H1 (cell line): Measurements from ENCODE around the gene SUMF2. TPM values are rescaled to one million over a fixed set of nuclear protein-coding genes. Genes with fewer than 3 reads are reported as not detected.

Experiments
- CTCF ChIA-PET: fragments of 300-600 bp; sonication (Branson Sonifier 250); formaldehyde crosslinking; loops from one replicate; lab custom pipeline; 2021; ENCODE audit not compliant: partially characterized antibody; lab: Charles Lee
- POLR2A ChIA-PET: fragments of 300-600 bp; sonication (Branson Sonifier 250); formaldehyde crosslinking; loops from one replicate; lab custom pipeline; 2021; ENCODE audit warnings: inconsistent platforms; ENCODE audit not compliant: partially characterized antibody; lab: Charles Lee
- DNase-seq, 2 experiments: peaks; one replicate each; pipeline versions ENCODE4 v3.0.0 to v3.0.0-alpha.2; 2010 to 2022; ENCODE audit warnings: low spot score in 2 of 2, low read depth in 1 of 2, mixed read lengths in 1 of 2
- FAIRE-seq: peaks from 2 replicates; lab custom pipeline; 2011; peaks lifted over from hg19 to GRCh38; lab: Jason Lieb, UNC
- H2AFZ ChIP-seq: 2 replicates; pipeline ENCODE4 v1.8.1; 2012; ENCODE audit warnings: low read length, inconsistent platforms
- H2AK5ac ChIP-seq: 2 replicates; pipeline ENCODE4 v1.6.1; 2013; ENCODE audit warnings: low read depth, low read length
- H2BK120ac ChIP-seq: replicated peaks from 2 replicates; pipeline ENCODE3; 2013; ENCODE audit warnings: low read depth, low read length, inconsistent platforms
- H2BK12ac ChIP-seq: 2 replicates; pipeline ENCODE4 v1.6.1; 2013; ENCODE audit warnings: low read depth, low read length
- H2BK15ac ChIP-seq: 2 replicates; pipeline ENCODE4 v1.6.1; 2013; ENCODE audit warnings: low read length
- H2BK20ac ChIP-seq: 2 replicates; pipeline ENCODE4 v1.6.1; 2013; ENCODE audit warnings: low read length
- H2BK5ac ChIP-seq: 2 replicates; pipeline ENCODE4 v1.6.1; 2013; ENCODE audit warnings: low read depth, low read length
- H3K14ac ChIP-seq: 2 replicates; pipeline ENCODE4 v1.6.1; 2013; ENCODE audit warnings: inconsistent platforms; ENCODE audit not compliant: insufficient read length
- H3K18ac ChIP-seq: 2 replicates; pipeline ENCODE4 v1.6.1; 2013; ENCODE audit warnings: low read length; ENCODE audit errors: extremely low read depth
- H3K23ac ChIP-seq: 2 replicates; pipeline ENCODE4 v1.6.1; 2013; ENCODE audit warnings: inconsistent platforms; ENCODE audit not compliant: insufficient read length
- H3K23me2 ChIP-seq: 2 replicates; pipeline ENCODE4 v1.6.1; 2013; ENCODE audit warnings: low read depth, low read length
- H3K27ac ChIP-seq: 2 replicates; pipeline ENCODE4 v1.6.1; 2011; ENCODE audit warnings: low read depth, low read length, inconsistent platforms
- H3K27me3 ChIP-seq, 4 experiments: replicated peaks in 1 of 4; 1 replicate in 1 of 4; 2 replicates in 3 of 4; pipeline versions ENCODE4 v1.6.1 to v1.8.1; 2011 to 2013; ENCODE audit warnings: low read length in 3 of 4, mild to moderate bottlenecking in 3 of 4, inconsistent platforms in 2 of 4, mixed read lengths in 2 of 4, moderate library complexity in 1 of 4; ENCODE audit not compliant: control insufficient read depth in 3 of 4, insufficient read depth in 3 of 4; ENCODE audit errors: extremely low read depth in 1 of 4
- H3K36me3 ChIP-seq, 4 experiments: 2 replicates each; pipeline versions ENCODE4 v1.6.1 to v1.8.1; 2011 to 2013; ENCODE audit warnings: mild to moderate bottlenecking in 4 of 4, low read length in 3 of 4, moderate library complexity in 2 of 4, control low read depth in 1 of 4, inconsistent platforms in 1 of 4; ENCODE audit not compliant: insufficient read depth in 4 of 4, control insufficient read depth in 2 of 4
- H3K4ac ChIP-seq: replicated peaks from 2 replicates; pipeline ENCODE3; 2013; ENCODE audit warnings: low read length, low read depth, mixed read lengths, inconsistent platforms; ENCODE audit not compliant: insufficient read length
- H3K4me1 ChIP-seq, 4 experiments: replicated peaks in 1 of 4; 1 replicate in 1 of 4; 2 replicates in 3 of 4; pipeline versions ENCODE4 v1.6.1 to v1.8.1; 2011 to 2013; ENCODE audit warnings: low read length in 3 of 4, inconsistent platforms in 2 of 4, mixed read lengths in 1 of 4; ENCODE audit not compliant: insufficient read depth in 4 of 4, control insufficient read depth in 3 of 4
- H3K4me2 ChIP-seq, 2 experiments: 2 replicates each; pipeline versions ENCODE4 v1.6.1 to v1.8.1; 2011 to 2013; ENCODE audit warnings: low read depth in 2 of 2, low read length in 2 of 2, control low read depth in 1 of 2, inconsistent platforms in 1 of 2, mild to moderate bottlenecking in 1 of 2; ENCODE audit not compliant: insufficient read depth in 1 of 2
- H3K4me3 ChIP-seq, 4 experiments: fragments of 200-600, 300-600 bp in 1 of 4; sonication (generic), shearing (Covaris generic), sonication (Bioruptor Twin) in 1 of 4; 2 replicates each; pipeline versions ENCODE4 v1.5.1 to v1.8.1; 2011 to 2016; ENCODE audit warnings: low read length in 4 of 4, low read depth in 3 of 4, control low read depth in 2 of 4, inconsistent platforms in 2 of 4, mild to moderate bottlenecking in 2 of 4, mixed read lengths in 1 of 4, moderate library complexity in 1 of 4; ENCODE audit not compliant: insufficient read depth in 2 of 4; ENCODE audit errors: extremely low read depth in 1 of 4
- H3K56ac ChIP-seq: replicated peaks from 2 replicates; pipeline ENCODE3; 2013; ENCODE audit warnings: low read depth, mild to moderate bottlenecking, mixed read lengths, low read length, inconsistent platforms; ENCODE audit not compliant: insufficient read length
- H3K79me1 ChIP-seq: 2 replicates; pipeline ENCODE4 v1.6.1; 2013; ENCODE audit warnings: low read depth, low read length, control low read depth
- H3K79me2 ChIP-seq, 2 experiments: 2 replicates each; pipeline versions ENCODE4 v1.6.1 to v1.8.1; 2012 to 2013; ENCODE audit warnings: low read length in 2 of 2, mild to moderate bottlenecking in 2 of 2, inconsistent platforms in 1 of 2; ENCODE audit not compliant: insufficient read depth in 2 of 2, control insufficient read depth in 1 of 2
- H3K9ac ChIP-seq, 4 experiments: replicated peaks in 1 of 4; 1 replicate in 1 of 4; 2 replicates in 3 of 4; pipeline versions ENCODE4 v1.6.1 to v1.8.1; 2011 to 2013; ENCODE audit warnings: low read depth in 3 of 4, low read length in 3 of 4, control low read depth in 2 of 4, mild to moderate bottlenecking in 2 of 4, moderate library complexity in 2 of 4, inconsistent platforms in 1 of 4; ENCODE audit errors: extremely low read depth in 1 of 4
- H3K9me3 ChIP-seq, 2 experiments: 2 replicates each; pipeline versions ENCODE4 v1.6.1 to v1.8.1; 2012 to 2013; ENCODE audit warnings: mild to moderate bottlenecking in 2 of 2, moderate library complexity in 2 of 2, control low read depth in 1 of 2, inconsistent platforms in 1 of 2, low read depth in 1 of 2, low read length in 1 of 2, mixed read lengths in 1 of 2; ENCODE audit not compliant: insufficient read depth in 2 of 2
- H4K20me1 ChIP-seq, 2 experiments: replicated peaks in 1 of 2; 2 replicates each; pipeline versions ENCODE3 to v1.8.1; 2011 to 2013; ENCODE audit warnings: inconsistent platforms in 2 of 2, low read length in 2 of 2, mild to moderate bottlenecking in 1 of 2; ENCODE audit not compliant: insufficient read depth in 2 of 2, control insufficient read depth in 1 of 2
- H4K5ac ChIP-seq: 2 replicates; pipeline ENCODE4 v1.6.1; 2013; ENCODE audit warnings: low read length, low read depth, mixed read lengths, inconsistent platforms; ENCODE audit not compliant: insufficient read length
- H4K8ac ChIP-seq: 2 replicates; pipeline ENCODE4 v1.8.0; 2013; ENCODE audit warnings: mild to moderate bottlenecking, moderate library complexity, low read length, inconsistent platforms; ENCODE audit not compliant: insufficient read depth; ENCODE audit errors: extremely low read depth
- H4K91ac ChIP-seq: replicated peaks from 2 replicates; pipeline ENCODE3; 2013; ENCODE audit warnings: low read length, mixed read lengths, inconsistent platforms; ENCODE audit not compliant: insufficient read length
- BRCA1 ChIP-seq: IDR thresholded peaks from 2 replicates; pipeline ENCODE4 v1.6.1; 2012; ENCODE audit warnings: low read depth, low read length, improper control_type of control experiment
- CBX8 ChIP-seq: fragments of 300-800, 300-1000 bp; sonication (generic); IDR thresholded peaks from 2 replicates; pipeline ENCODE4 v1.7.1; 2016; ENCODE audit warnings: low read depth, low read length, borderline replicate concordance
- CREB1 ChIP-seq: IDR thresholded peaks from 2 replicates; pipeline ENCODE4 v1.6.1; 2012; ENCODE audit warnings: inconsistent platforms
- KDM1A ChIP-seq: fragments of 200-600, 300-600 bp; sonication (generic); IDR thresholded peaks from 2 replicates; pipeline ENCODE4 v1.7.1; 2016; ENCODE audit warnings: mild to moderate bottlenecking, low read length, borderline replicate concordance
- KDM5A ChIP-seq: fragments of 200-600 bp; IDR thresholded peaks from 2 replicates; pipeline ENCODE4 v1.7.1; 2012; ENCODE audit warnings: mild to moderate bottlenecking, low read length, inconsistent platforms, mixed read lengths
- POLR2A ChIP-seq, 2 experiments: IDR thresholded peaks; 1 replicate in 1 of 2; 2 replicates in 1 of 2; pipeline ENCODE4 v1.6.1; 2011; ENCODE audit warnings: low read depth in 2 of 2, low read length in 2 of 2, mild to moderate bottlenecking in 2 of 2; ENCODE audit errors: control extremely low read depth in 1 of 2
- POU5F1 ChIP-seq: IDR thresholded peaks from 2 replicates; pipeline ENCODE4 v1.6.1; 2011; ENCODE audit warnings: low read depth, mild to moderate bottlenecking, low read length, moderate library complexity
- RFX5 ChIP-seq: IDR thresholded peaks from 2 replicates; pipeline ENCODE4 v1.6.1; 2011; ENCODE audit warnings: low read depth, low read length, improper control_type of control experiment, borderline replicate concordance
- SP1 ChIP-seq: IDR thresholded peaks from 2 replicates; pipeline ENCODE4 v1.6.1; 2011; ENCODE audit warnings: low read depth, low read length
- WGBS, 2 experiments: shearing (Covaris generic) in 1 of 2; methylation state at CpG; one replicate each; pipeline versions ENCODE4 v1.1.6 to v1.1.7; 2013 to 2015; ENCODE audit warnings: low lambda C conversion rate in 2 of 2, mixed read lengths in 2 of 2, inconsistent platforms in 1 of 2, low coverage in 1 of 2, missing lambda C conversion rate in 1 of 2; ENCODE audit not compliant: insufficient replicate concordance in 2 of 2, insufficient coverage in 1 of 2, insufficient read length in 1 of 2; ENCODE audit errors: extremely low coverage in 1 of 2, missing lambda C conversion rate in 1 of 2; 5-methylcytosine and 5-hydroxymethylcytosine counted together
- polyA plus RNA-seq, 7 experiments: library from polyadenylated mRNA; depleted of rRNA in 3 of 7; stranded (reverse) in 5 of 7; unstranded in 2 of 7; fragments of >200 nt in 5 of 7; fragments of 200-250 nt in 2 of 7; gene quantifications; 1 replicate in 5 of 7; 2 replicates in 1 of 7; 4 replicates in 1 of 7; pipeline versions ENCODE4 v1.2.1 to v1.2.3, GENCODE V29; 2011 to 2013; ENCODE audit warnings: missing spikeins in 2 of 7, mixed read lengths in 2 of 7
- total RNA-seq: library from RNA; stranded (reverse); fragmentation: NEBNext Ultra II Directional; extraction: Animal tissue kit (Norgen Biotek cat#: 25700); gene quantifications from 2 replicates; pipeline ENCODE4 v1.2.1, GENCODE V29; 2021

Gene SUMF2
- total and polyA plus RNA-seq, 2 of the 8 experiments (the other 6 are each of a cell fraction or from before 2014, with no cell fraction given) = 39.8 to 59.2 TPM

GRCh38 chr7:56040730-56041129, 23.4 kb upstream of the SUMF2 start:
- POLR2A ChIA-PET = interaction anchor here (40.8 to 44.4 kb wide), 2 partner anchors 13 to 17 kb away, joined by 869 read pairs; partner anchors contain the start of genes CCT6A, PSPH and SUMF2
- no peak overlapping the region for H4K91ac ChIP-seq
- FAIRE-seq = no peak

More at GRCh38 chr7:56040730-56041129, 23.4 kb upstream of the SUMF2 start:
- H4K8ac ChIP-seq = no peak overlapping the region
- no peak overlapping the region for H2BK120ac ChIP-seq
- no peak overlapping the region for H2BK15ac ChIP-seq
- no peak overlapping the region for H3K4ac ChIP-seq
- CTCF ChIA-PET = interaction anchor here (1.2 kb wide), 1 partner anchor 10 kb away, joined by 3 read pairs; no protein-coding TSS in a partner anchor
- no peak overlapping the region for H2BK5ac ChIP-seq
- no peaks in the 10 kb centered on the region for H3K27me3 ChIP-seq
- H2BK12ac ChIP-seq = no peak overlapping the region
- no peak overlapping the region for H3K4me3 ChIP-seq
- H3K56ac ChIP-seq = no peak overlapping the region
- H3K4me2 ChIP-seq = no peak overlapping the region
- no peaks in the 10 kb centered on the region for H4K20me1 ChIP-seq
- peaks cover 0 to 5% (median 0%) of the 10 kb centered on the region in 4 experiments; a peak in 3 of 8 replicates for H3K36me3 ChIP-seq
- no peaks in the 10 kb centered on the region for H3K4me1 ChIP-seq
- no peak for DNase-seq
- 89% methylated on average over 3 of the region's 3 CpGs; no CpG with 5 or more reads in 1 of the 2 experiments for WGBS, 2 experiments
- no peaks in the 10 kb centered on the region for H3K79me1 ChIP-seq
- H3K27ac ChIP-seq = no peak overlapping the region
- no peaks in the 10 kb centered on the region for H3K23me2 ChIP-seq
- no peak overlapping the region for H3K9ac ChIP-seq
- H3K18ac ChIP-seq = no peak overlapping the region
- H4K5ac ChIP-seq = no peak overlapping the region
- H3K23ac ChIP-seq = no peak overlapping the region
- no peak overlapping the region for H2BK20ac ChIP-seq
- no peaks in the 10 kb centered on the region for H3K79me2 ChIP-seq
- no peak overlapping the region for H3K14ac ChIP-seq
- no peak overlapping the region for H2AFZ ChIP-seq
- no peak for TF ChIP-seq CBX8
- no peak for TF ChIP-seq RFX5
- no peak for TF ChIP-seq SP1
- no peak for TF ChIP-seq CREB1
- TF ChIP-seq KDM5A = no peak
- TF ChIP-seq POU5F1 = no peak
- no peak for TF ChIP-seq POLR2A (IDR thresholded peaks at IDR 0.05; ENCODE audit: control extremely low read depth in 1 of 2, low read depth in 2 of 2, low read length in 2 of 2)
- TF ChIP-seq KDM1A = no peak
- TF ChIP-seq BRCA1 = no peak
- H2AK5ac ChIP-seq = no peak overlapping the region
- H3K9me3 ChIP-seq = no peaks in the 10 kb centered on the region
